GM12865 (cell line): Measurements from ENCODE around the gene CCNY.

Source experiments
- DNase-seq: peaks from one replicate; pipeline ENCODE4 v3.0.0; 2010; ENCODE audit warnings: low read depth
- H3K4me3 ChIP-seq: 2 replicates; pipeline ENCODE4 v1.5.1; 2011; ENCODE audit warnings: mild to moderate bottlenecking, low read depth, low read length, control low read depth
- TF ChIP-seq, protein P1 (sequence below): IDR thresholded peaks from 2 replicates; pipeline ENCODE4 v1.5.1; 2011; ENCODE audit warnings: low read length, control low read depth, low read depth, inconsistent platforms; ENCODE audit not compliant: insufficient read depth; ENCODE audit errors: missing control alignments

The CCNY gene

GRCh38 chr10:35382096-35382495, 45.8 kb downstream of the CCNY start:
- no peak for DNase-seq
- no peak overlapping the region for H3K4me3 ChIP-seq
- TF ChIP-seq, protein P1, sequence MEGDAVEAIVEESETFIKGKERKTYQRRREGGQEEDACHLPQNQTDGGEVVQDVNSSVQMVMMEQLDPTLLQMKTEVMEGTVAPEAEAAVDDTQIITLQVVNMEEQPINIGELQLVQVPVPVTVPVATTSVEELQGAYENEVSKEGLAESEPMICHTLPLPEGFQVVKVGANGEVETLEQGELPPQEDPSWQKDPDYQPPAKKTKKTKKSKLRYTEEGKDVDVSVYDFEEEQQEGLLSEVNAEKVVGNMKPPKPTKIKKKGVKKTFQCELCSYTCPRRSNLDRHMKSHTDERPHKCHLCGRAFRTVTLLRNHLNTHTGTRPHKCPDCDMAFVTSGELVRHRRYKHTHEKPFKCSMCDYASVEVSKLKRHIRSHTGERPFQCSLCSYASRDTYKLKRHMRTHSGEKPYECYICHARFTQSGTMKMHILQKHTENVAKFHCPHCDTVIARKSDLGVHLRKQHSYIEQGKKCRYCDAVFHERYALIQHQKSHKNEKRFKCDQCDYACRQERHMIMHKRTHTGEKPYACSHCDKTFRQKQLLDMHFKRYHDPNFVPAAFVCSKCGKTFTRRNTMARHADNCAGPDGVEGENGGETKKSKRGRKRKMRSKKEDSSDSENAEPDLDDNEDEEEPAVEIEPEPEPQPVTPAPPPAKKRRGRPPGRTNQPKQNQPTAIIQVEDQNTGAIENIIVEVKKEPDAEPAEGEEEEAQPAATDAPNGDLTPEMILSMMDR = no peak

GRCh38 chr10:35384265-35384868, 48.1 kb downstream of the CCNY start:
- no peak overlapping the region for H3K4me3 ChIP-seq
- TF ChIP-seq, protein P1 = no peak
- DNase-seq = no peak

GRCh38 chr10:35386594-35387174, 50.4 kb downstream of the CCNY start:
- H3K4me3 ChIP-seq = no peak overlapping the region
- DNase-seq = no peak
- TF ChIP-seq, protein P1 = no peak

GRCh38 chr10:35387768-35388167, 51.5 kb downstream of the CCNY start:
- DNase-seq = peak; percentile 48
- TF ChIP-seq, protein P1 = no peak
- H3K4me3 ChIP-seq = no peak overlapping the region

GRCh38 chr10:35388197-35388596, 51.9 kb downstream of the CCNY start:
- H3K4me3 ChIP-seq = no peak overlapping the region
- DNase-seq = peak; percentile 11
- TF ChIP-seq, protein P1 = no peak

DNA sequence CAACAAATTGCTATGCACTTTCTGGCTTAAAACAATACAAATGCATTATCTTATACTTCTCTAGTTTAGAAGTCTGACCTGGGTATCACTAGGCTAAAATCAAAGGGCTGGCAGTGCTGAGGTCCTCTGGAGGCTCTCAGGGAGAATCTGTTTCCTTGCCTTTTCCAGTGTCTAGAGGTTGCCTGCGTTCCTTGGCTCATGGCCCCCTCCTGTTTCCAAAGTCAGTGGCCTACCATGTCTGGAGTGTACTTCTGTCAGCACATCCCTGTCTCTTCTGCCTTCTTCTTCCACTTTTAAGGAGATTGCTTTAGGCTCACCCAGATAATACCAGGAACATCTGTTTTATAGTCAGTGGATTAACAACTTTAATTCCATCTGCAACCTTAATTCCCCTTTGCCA, 52.4 kb downstream of the CCNY start:
- TF ChIP-seq, protein P1 = no peak
- DNase-seq = no peak
- H3K4me3 ChIP-seq = no peak overlapping the region
